HG03442 (cell line): ENCODE results near the gene ACTMAP.
"Not testable (repeated sequence)": the region's sequence is repeated elsewhere in the genome, so short reads cannot be mapped to it uniquely, and the experiment has no call there.

Source experiments
- ATAC-seq: cut with Tn5 transposase; IDR thresholded peaks from one replicate; pipeline ENCODE4 v1.9.1; 2021; ENCODE audit warnings: mild to moderate bottlenecking, moderate library complexity; ENCODE audit not compliant: unreplicated experiment

ACTMAP gene

DNA sequence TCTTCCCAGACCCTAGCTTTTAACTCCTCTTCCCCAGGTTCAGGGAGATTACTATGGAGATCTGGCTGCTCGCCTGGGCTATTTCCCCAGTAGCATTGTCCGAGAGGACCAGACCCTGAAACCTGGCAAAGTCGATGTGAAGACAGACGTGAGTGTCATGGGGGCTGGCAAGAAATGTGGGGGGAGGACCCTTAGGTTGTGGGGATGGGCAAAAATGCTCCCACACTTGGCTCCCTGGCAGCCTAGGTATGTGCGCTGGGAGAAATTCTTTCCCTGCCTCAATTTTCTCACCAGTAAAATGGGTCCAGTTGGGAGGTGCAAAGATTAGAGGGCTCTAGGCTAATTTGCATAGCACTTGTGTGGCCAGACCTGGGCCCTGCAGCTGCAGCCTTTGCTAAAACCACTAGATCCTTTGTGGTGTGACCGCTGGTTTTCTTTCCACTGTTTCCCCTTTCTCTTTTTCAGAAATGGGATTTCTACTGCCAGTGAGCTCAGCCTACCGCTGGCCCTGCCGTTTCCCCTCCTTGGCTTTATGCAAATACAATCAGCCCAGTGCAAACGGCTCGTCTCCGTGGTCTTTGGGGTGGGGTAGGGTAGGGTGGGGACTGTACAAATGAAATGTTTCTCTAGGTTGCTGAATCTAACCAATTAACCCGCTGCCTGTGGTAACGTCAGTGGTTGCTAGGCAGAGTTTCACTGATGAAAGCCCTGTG, 26.8 kb upstream of the ACTMAP start:
- peak; percentile 51 for ATAC-seq

DNA sequence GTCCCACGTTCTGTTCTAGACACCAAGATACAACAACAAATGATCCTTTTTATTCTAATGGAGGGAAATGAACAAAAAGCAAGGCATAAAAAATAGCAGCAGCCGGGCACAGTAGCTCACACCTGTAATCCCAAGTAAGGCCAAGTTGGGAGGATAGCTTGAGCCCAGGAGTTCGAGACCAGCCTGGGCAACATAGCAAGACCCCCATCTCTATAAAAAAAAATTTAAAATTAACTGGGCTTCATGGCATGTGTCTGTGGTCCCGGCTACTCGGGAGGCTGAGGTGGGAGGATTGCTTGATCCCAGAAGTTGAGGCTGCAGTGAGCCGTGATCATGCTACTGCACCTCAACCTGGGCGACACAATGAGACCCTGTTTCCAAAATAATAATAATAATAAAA, 26.1 kb upstream of the ACTMAP start:
- ATAC-seq: no peak

DNA sequence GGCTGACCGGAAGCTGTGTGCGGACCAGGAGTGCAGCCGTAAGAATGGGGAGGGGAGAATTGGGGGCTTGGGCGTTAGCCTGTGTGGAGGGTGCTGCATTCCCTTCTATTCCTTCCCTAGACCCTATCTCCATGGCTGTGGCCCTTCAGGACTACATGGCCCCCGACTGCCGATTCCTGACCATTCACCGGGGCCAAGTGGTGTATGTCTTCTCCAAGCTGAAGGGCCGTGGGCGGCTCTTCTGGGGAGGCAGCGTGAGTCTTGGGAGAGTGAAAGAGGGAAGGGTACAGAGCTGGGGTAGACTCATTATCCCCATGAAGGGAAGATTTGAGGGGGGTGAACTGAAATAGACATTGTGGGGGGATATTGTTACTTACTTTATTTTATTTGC, 25.4 kb upstream of the ACTMAP start:
- ATAC-seq: no peak

DNA sequence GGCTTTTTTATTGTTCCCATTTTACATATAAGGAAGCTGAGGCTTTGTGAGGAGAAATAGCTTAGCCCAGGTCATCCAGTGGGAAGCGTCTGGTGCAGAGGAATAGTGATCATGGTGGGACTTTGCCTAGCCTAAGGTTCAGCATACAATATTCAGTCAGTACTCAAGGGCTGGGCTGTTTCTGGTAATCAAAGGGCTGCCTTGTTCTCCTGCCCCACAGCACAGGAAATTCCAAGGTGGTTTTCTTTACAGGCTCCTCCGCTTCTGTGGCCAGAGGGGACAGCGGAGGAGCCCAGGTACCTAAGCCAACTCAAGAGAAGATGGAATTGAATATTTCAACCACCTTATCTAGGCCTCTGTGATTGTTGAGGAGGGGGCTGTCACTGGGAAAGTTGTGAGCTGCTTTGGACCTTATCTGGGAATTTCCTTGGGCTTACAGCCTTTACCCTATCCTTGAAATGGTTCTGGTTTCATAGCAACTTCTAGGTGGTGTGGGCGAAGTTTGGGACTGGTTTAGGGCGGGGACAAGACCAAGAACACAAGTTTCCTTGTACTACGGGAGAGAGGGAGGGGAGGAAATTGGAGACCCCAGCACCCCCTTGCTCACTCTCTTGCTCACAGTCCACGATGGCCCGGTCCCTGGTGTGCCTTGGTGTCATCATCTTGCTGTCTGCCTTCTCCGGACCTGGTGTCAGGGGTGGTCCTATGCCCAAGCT, 24.8 kb upstream of the ACTMAP start, which contains the start of gene MIA:
TSS of gene MIA (plus strand) at position 606 of the 716 bp plus-strand sequence. CDS start at position 628, 22 bp downstream.
- no peak for ATAC-seq

DNA sequence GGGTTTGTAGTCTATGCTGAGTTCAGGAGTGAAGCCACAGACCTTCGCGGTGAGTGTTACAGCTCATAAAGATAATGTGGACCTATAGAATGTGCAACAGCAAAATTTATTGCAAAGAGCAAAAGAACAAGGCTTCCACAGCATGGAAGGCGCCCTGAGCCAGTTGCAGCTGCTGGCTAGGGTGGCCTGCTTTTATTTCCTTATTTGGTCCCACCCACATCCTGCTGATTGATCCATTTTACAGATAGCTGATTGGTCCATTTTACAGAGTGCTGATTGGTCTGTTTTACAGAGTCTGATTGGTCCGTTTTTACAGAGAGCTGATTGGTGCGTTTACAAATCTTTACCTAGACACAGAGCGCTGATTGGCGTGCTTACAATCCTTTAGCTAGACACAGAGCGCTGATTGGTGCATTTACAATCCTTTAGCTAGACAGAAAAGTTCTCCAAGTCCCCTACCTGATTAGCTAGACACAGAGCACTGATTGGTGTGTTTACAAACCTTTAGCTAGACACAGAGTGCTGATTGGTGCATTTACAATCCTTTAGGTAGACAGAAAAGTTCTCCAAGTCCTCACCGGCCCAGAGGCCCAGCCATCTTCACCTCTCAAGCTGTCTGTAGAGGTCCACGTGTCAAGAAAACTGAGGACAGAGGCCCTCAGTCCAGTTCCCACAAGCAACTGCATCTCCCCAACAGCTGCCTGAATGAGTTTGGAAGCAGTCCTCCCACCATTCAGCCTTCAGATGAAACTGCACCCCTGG, 21.0 kb upstream of the ACTMAP start:
- ATAC-seq: not testable (repeated sequence)

DNA sequence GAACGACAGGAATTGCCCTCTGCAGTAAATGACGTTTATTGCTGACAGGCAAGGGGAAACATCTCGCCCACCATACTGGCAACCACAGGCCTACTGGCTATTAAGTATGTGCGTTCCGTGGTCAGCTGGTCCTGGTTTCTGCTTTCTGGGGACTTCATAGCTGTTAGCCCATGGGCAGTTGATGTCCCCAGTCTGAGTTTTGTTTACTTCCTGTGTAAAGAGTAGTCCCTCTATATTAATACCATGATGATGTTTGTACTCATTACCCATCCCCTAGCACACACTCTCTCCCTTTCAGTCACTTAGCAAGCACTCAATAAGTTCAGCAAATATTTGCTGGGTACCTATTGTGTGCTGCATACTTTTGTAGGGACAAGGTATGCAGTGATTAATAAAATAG, 18.6 kb upstream of the ACTMAP start:
- no peak for ATAC-seq

DNA sequence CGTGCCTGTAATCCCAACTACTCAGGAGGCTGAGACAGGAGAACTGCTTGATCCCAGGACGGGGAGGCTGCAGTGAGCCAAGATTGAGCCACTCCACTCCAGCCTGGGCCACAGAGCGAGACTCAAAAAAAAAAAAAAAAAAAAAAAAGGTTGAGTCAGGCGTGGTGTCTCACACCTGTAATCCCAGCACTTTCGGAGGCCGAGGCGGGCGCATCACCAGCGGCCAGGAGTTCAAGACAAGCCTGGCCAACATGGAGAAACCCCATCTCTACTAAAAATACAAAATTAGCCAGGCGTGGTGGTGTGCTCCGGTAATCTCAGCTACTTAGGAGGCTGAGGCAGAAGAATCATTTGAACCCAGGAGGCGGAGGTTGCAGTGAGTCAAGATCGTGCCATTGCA, 16.1 kb upstream of the ACTMAP start:
- not testable (repeated sequence) for ATAC-seq

DNA sequence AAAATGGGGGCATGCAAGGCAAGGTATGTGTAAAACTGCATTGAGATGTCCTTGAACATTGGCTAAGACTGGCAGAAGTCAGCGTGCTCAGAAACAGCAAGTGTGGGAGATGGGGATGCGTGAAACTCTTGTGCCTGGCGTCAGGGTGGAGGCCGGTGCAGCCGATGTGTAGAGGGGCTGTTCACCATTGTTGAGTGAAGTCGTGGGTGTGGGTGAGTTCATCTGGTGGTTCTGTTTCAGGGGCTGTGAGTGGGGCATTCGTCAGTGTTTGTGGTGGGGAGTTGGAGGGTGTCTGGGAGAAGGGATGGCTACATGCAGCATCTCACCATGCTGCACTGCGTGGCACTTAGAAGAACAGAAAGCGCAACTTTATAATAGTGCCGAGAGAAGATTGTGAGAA, 13.7 kb upstream of the ACTMAP start:
- ATAC-seq: no peak

DNA sequence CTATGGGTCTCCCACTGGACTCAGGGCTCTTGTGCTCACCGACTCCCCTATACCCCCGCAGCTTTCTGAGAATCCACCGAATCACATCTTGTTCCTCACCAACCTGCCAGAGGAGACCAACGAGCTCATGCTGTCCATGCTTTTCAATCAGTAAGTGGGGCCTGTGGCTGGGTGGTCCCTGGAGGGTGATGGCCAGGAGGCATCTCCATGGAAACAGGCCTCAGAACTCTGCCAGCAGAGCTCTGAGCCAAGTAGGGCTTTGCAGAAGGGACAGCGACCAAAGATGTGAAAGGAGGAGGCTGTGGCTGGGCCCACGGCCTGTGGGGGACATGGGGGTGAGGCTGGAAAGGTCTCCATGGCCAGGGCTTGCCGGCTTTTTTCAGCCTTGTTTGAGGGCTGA, 13.2 kb upstream of the ACTMAP start:
- ATAC-seq: no peak

DNA sequence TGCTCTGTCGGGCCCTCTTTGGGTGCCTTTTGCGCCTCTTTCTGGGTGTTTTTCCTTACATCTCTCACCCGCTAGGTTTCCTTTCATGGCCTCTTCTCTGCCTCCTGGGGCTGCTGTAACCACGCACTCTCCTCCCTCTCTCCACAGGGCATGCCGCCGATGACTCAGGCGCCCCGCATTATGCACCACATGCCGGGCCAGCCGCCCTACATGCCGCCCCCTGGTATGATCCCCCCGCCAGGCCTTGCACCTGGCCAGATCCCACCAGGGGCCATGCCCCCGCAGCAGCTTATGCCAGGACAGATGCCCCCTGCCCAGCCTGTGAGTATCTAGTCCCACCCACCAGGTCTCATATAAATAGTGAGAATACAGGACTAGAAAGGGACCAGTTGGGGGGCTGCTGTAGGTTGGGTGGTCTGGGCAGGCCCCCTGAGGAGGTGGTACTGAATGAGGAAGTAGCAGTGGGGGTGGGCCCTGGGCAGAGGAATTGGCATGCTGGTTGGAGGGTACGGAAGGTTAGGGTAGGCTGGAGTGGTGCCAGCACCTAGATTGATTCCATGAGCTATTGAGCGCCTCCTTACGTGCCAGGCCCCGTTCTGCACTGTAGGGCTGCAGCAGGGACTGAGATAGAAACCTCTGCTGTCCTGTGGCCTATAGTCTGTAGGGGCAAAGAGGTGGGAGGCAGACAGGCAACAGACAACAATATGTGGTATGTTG, 12.6 kb upstream of the ACTMAP start:
- no peak for ATAC-seq

DNA sequence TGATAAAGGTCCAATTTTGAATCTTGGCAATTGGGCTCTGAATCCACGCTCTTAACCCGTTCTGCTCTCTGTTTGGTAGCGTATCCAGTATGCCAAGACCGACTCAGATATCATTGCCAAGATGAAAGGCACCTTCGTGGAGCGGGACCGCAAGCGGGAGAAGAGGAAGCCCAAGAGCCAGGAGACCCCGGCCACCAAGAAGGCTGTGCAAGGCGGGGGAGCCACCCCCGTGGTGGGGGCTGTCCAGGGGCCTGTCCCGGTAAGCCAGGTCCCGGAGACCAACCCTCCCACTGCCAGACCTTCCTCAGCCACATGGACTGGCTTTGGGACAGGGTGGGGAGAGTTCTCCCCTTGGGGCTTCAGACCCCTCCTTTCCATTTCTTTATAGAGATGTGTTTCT, 9.1 kb upstream of the ACTMAP start:
- no peak for ATAC-seq

DNA sequence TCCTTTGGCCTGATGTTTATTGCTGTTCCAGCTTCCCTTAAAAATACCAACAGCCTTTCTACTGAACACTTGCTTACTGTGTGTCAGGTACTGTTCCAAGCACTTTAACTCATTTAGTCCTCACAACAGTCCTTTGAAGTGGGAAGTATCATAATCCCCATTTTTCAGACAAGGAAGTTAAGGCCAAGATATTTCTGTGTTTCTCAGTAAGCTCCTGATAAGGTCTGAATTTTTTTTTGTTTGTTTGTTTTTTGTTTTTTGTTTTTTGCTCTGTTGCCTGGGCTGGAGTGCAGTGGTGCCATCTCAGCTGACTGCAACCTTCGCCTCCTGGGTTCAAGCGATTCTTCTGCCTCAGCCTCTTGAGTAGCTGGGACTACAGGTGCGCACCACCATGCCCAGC, 8.2 kb upstream of the ACTMAP start:
- no peak for ATAC-seq

DNA sequence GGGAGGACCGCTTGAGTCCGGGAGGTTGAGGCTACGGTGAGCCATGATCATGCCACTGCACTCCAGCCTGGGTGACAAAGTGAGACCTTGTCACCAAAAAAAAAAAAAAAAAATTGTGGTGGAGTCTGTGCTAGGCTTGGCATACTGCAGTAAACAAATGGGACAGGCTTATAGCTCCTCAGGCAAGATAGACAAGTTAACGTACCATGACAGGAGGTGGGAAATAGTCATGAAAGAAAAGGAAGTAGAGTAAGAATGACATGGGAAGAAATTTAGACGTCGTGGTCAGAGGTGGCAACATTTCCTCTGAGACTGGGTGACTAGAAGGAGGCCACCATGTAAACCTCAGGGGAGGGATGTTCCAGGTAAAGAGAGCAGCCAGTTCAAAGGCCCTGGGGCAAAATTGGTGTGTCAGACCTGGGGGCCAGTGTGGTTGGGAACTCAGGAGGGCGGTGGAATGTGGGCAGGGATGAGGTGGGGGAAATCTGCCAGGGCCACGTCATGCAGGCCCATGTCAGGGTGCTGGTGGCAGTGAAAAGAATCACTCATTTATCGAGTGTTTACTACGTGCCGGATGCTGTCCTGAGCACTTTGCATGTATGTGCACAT, 6.3 kb upstream of the ACTMAP start:
- ATAC-seq: no peak

DNA sequence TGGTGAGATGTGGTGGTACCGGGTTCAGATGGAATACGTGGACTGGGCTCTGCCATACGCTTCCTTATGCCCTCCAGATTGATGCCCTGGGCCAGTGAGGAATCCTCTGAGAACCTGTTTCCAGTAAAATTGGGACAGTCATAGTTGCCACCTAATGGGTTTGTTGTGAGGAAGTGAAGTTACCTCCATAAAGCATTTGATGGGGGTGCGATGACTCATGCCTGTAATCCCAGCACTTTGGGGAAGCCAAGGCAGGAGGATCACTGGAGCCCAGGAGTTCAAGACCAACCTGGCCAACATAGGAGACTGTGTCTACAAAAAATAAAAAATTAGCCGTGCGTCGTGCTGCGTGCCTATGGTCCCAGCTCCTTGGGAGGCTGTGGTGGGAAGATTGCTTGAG, 5.5 kb upstream of the ACTMAP start:
- no peak for ATAC-seq

DNA sequence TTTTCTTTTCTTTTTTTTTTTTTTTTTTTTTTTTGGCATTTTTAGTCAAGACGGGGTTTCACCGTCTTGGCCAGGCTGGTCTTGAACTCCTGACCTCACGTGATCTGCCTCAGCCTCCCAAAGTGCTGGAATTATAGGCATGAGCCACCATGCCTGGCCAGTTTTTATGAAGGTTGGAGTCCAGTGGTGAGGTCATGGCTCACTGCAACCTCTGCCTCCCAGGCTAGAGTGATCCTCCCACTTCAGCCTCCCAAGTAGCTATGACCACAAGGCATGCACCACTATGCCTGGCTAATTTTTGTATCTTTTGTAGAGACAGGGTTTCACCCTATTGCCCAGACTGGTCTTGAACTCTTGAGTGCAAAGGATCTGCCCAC, 5.0 kb upstream of the ACTMAP start:
- ATAC-seq: no peak

DNA sequence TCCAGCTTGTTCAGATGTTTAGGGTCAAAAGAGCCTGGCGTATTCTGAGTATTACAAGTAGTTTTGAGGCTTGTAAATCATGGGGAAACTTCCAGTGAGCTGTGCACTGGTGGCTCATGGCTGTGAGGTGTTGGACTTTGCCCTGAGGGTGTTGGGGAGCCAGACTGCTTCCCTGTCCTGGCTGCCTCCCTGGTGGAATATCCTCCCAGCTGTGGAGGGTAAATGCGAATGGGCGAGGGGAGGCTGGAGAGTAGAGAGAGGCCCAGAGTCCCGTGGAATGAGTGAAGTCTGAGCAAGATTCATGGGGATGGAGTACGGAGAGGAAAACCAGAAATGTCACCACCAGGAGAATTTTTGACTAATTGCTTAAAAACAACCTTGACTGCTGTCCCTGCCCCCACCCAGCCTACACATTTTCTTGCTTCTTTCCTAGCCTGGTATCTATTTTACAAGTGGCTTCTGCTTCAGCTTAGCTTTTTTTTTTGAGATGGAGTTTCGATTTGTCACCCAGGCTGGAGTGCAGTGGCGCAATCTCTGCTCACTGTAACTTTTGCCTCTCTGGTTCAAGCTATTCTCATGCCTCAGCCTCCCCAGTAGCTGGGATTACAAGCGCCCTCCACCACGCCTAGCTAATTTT, 4.5 kb upstream of the ACTMAP start:
- ATAC-seq: no peak

DNA sequence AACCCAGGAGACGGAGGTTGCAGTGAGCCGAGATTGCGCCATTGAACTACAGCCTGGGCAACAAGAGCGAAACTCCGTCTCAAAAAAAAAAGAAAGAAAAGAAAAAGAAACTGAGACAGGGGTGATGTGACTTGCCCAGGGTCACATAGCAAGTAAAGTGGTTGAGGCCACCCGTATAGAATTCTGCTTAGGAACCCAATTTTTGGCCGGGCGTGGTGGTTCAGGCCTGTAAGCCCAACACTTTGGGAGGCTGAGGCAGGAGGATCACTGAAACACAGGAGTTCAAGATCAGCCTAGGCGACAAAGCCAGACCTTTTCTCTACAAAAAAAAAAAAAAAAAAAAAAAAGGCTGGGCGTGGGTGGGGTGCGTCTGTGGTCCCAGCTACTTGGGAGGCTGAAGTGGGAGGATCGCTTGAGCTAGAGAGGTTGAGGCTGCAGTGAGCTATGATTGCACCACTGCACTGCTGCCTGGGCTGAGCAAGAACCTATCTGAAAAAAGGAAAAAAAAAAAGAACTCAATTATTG, 2.0 kb upstream of the ACTMAP start:
- ATAC-seq: no peak

DNA sequence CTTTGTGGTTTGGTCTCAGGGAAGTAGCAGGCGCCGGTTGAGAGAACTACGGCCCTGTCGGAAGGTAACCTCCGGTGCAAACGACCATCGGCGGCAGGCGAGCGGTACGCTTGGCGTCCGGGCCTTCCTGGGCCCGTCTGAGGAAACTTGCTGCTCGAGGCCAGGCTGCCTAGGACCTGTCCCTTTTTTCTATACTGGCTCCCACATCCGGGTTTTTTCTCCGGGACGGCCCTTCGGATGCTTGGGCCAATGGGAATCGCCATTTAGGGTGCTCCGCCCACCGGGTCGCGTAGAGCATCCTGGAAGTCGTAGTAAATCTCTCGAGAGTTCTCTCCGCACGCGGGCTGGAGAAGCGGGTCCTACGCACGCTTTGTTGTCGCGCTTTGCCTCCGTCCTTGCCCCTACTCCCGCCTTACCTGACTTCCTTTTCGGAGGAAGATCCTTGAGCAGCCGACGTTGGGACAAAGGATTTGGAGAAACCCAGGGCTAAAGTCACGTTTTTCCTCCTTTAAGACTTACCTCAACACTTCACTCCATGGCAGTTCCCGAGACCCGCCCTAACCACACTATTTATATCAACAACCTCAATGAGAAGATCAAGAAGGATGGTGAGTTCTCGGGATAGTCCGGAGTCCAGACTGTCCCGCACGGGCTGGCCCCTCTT, 729 bp upstream of the ACTMAP start, which contains the start of gene SNRPA:
TSS of gene SNRPA (plus strand) at position 330 of the 664 bp plus-strand sequence. CDS start at position 536, 206 bp downstream.
- peak; percentile 49 for ATAC-seq

DNA sequence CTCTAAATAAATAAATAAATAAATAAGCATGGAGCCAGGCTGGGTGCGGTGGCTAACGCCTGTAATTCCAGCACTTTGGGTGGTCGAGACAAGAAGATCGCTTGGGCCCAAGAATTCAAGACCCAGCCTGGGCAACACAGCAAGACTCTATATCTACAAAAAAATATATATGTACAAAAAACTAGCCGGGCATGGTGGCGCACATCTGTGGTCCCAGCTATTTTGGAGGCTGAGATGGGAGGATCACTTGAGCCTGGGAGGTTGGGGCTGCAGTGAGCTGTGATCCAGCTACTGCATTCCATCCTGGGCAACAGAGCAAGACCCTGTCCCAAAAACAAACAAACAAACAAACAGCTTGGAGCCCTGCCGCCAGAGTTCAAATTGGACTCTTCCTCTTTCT, 2.7 kb downstream of the ACTMAP start:
- ATAC-seq: no peak
